GM12878 (cell line): ENCODE measurements around the gene C1GALT1. TPM values are rescaled to one million over a fixed set of nuclear protein-coding genes. Genes with fewer than 3 reads are reported as not detected.

Source experiments
- ATAC-seq: fragments of 200-7000 bp; cut with Tn5 transposase; 3 replicates; pipeline ENCODE4 v1.9.1; 2020; ENCODE audit warnings: mild to moderate bottlenecking, moderate library complexity
- BruUV-seq: library from RNA; stranded (reverse); fragments of 400-500 nt; replicated peaks from 2 replicates; lab custom pipeline; 2021; lab: Mats Ljungman, UMichigan
- CTCF ChIA-PET: fragments of 300-600 bp; sonication (Branson Sonifier 250); formaldehyde crosslinking; extraction: SDS; loops from one replicate; lab custom pipeline; 2021; ENCODE audit warnings: inconsistent platforms; lab: Yijun Ruan, JAX
- POLR2A ChIA-PET: fragments of 350-600 bp; formaldehyde crosslinking; extraction: SDS; loops from one replicate; lab custom pipeline; 2021; ENCODE audit warnings: inconsistent platforms; lab: Charles Lee
- RAD21 ChIA-PET: fragments of 300-600 bp; sonication (Branson Sonifier 250); formaldehyde crosslinking; loops from one replicate; lab custom pipeline; 2023; ENCODE audit warnings: antibody characterized with exemption; ENCODE audit not compliant: unreplicated experiment; lab: Charles Lee
- SMC1A ChIA-PET: fragments of 300-600 bp; sonication (Branson Sonifier 250); formaldehyde crosslinking; loops from one replicate; lab custom pipeline; 2023; ENCODE audit not compliant: unreplicated experiment, uncharacterized antibody; lab: Charles Lee
- DNase-seq: peaks from one replicate; pipeline ENCODE4 v3.0.0-alpha.2; 2011; ENCODE audit warnings: low read depth, low spot score
- FAIRE-seq: peaks from 3 replicates; lab custom pipeline; 2011; peaks lifted over from hg19 to GRCh38; lab: Jason Lieb, UNC
- H2AFZ ChIP-seq: 2 replicates; pipeline ENCODE4 v1.6.0; 2011; ENCODE audit warnings: low read depth, low read length, control low read depth; ENCODE audit not compliant: control insufficient read depth
- H3K27ac ChIP-seq: 2 replicates; pipeline ENCODE4 v1.5.1; 2011; ENCODE audit warnings: control low read depth; ENCODE audit not compliant: control insufficient read depth, insufficient read depth
- H3K27me3 ChIP-seq, 2 experiments: replicated peaks in 1 of 2; 2 replicates each; pipeline versions ENCODE4 v1.6.0 to v1.6.1; 2011; ENCODE audit warnings: low read length in 1 of 2; ENCODE audit not compliant: control insufficient read depth in 2 of 2, insufficient read depth in 2 of 2
- H3K36me3 ChIP-seq, 2 experiments: 2 replicates each; pipeline ENCODE4 v1.5.1; 2011; ENCODE audit warnings: low read length in 1 of 2; ENCODE audit not compliant: control insufficient read depth in 2 of 2, insufficient read depth in 2 of 2
- H3K4me1 ChIP-seq: 2 replicates; pipeline ENCODE4 v1.6.1; 2011; ENCODE audit warnings: mild to moderate bottlenecking, low read length, moderate library complexity, mixed read lengths; ENCODE audit not compliant: control insufficient read depth, insufficient read depth
- H3K4me2 ChIP-seq: 2 replicates; pipeline ENCODE4 v1.6.0; 2011; ENCODE audit warnings: control low read depth; ENCODE audit not compliant: control insufficient read depth, insufficient read depth
- H3K4me3 ChIP-seq: fragments of 200-600 bp; sonication (generic); 2 replicates; pipeline ENCODE4 v1.5.1; 2016
- H3K79me2 ChIP-seq: 2 replicates; pipeline ENCODE4 v1.6.0; 2011; ENCODE audit warnings: low read length; ENCODE audit not compliant: control insufficient read depth, insufficient read depth
- H3K9ac ChIP-seq: 2 replicates; pipeline ENCODE4 v1.8.0; 2011; ENCODE audit warnings: low read length, control low read depth, mixed read lengths; ENCODE audit not compliant: control insufficient read depth, insufficient read depth
- H3K9me3 ChIP-seq: replicated peaks from 3 replicates; pipeline ENCODE4 v1.5.1; 2011; ENCODE audit warnings: mild to moderate bottlenecking, low read length; ENCODE audit not compliant: control insufficient read depth, insufficient read depth
- H4K20me1 ChIP-seq: 2 replicates; pipeline ENCODE4 v1.6.0; 2011; ENCODE audit not compliant: control insufficient read depth, insufficient read depth
- BCL11A ChIP-seq: IDR thresholded peaks from 2 replicates; pipeline ENCODE4 v1.6.1; 2011; ENCODE audit warnings: low read depth, low read length
- BMI1 ChIP-seq: fragments of 450-650 bp; IDR thresholded peaks from 2 replicates; pipeline ENCODE4 v1.6.1; 2016; ENCODE audit warnings: mild to moderate bottlenecking, moderate library complexity, borderline replicate concordance
- BRCA1 ChIP-seq: IDR thresholded peaks from 2 replicates; pipeline ENCODE4 v1.6.1; 2011; ENCODE audit warnings: low read depth, low read length, improper control_type of control experiment
- EED ChIP-seq: sonication (generic); IDR thresholded peaks from 2 replicates; pipeline ENCODE4 v1.6.1; 2016; ENCODE audit warnings: antibody characterized with exemption, low read depth
- EP300 ChIP-seq, 2 experiments: fragments of 150-350 bp in 1 of 2; IDR thresholded peaks; 2 replicates each; pipeline ENCODE4 v1.6.1; 2011 to 2012; ENCODE audit warnings: low read depth in 2 of 2, low read length in 2 of 2, borderline replicate concordance in 1 of 2, improper control_type of control experiment in 1 of 2, inconsistent platforms in 1 of 2; ENCODE audit not compliant: control insufficient read depth in 1 of 2
- HSF1 ChIP-seq: fragments of 150-350 bp; IDR thresholded peaks from 2 replicates; pipeline ENCODE4 v1.6.1; 2014; ENCODE audit warnings: mild to moderate bottlenecking, low read depth, low read length
- IRF4 ChIP-seq: IDR thresholded peaks from 2 replicates; pipeline ENCODE4 v1.6.1; 2011; ENCODE audit warnings: low read depth, low read length
- NFXL1 ChIP-seq: fragments of 450-650 bp; IDR thresholded peaks from 2 replicates; pipeline ENCODE4 v1.6.1; 2017; ENCODE audit warnings: antibody characterized with exemption, mild to moderate bottlenecking, borderline replicate concordance
- PAX5 ChIP-seq: IDR thresholded peaks from 2 replicates; pipeline ENCODE4 v1.6.1; 2011; ENCODE audit warnings: low read depth, low read length, borderline replicate concordance
- PML ChIP-seq: IDR thresholded peaks from 2 replicates; pipeline ENCODE4 v1.6.1; 2012; ENCODE audit warnings: low read length, inconsistent platforms
- POLR2AphosphoS5 ChIP-seq: IDR thresholded peaks from 2 replicates; pipeline ENCODE4 v1.6.1; 2011; ENCODE audit warnings: mild to moderate bottlenecking, low read length, inconsistent platforms
- RBBP5 ChIP-seq: fragments of 200-600 bp; sonication (generic); conservative IDR thresholded peaks from 2 replicates; pipeline ENCODE4 v1.6.1; 2016
- SPI1 ChIP-seq: IDR thresholded peaks from 2 replicates; pipeline ENCODE4 v1.6.1; 2011; ENCODE audit warnings: low read depth, mild to moderate bottlenecking, low read length, moderate library complexity, borderline replicate concordance; ENCODE audit not compliant: insufficient read depth
- TCF12 ChIP-seq: IDR thresholded peaks from 2 replicates; pipeline ENCODE4 v1.6.1; 2011; ENCODE audit warnings: low read depth, mild to moderate bottlenecking, low read length
- ZBTB33 ChIP-seq: fragments of 450-650 bp; IDR thresholded peaks from 2 replicates; pipeline ENCODE4 v1.6.1; 2017; ENCODE audit warnings: mild to moderate bottlenecking
- ZNF207 ChIP-seq: fragments of 450-650 bp; IDR thresholded peaks from 2 replicates; pipeline ENCODE4 v1.6.1; 2014; ENCODE audit warnings: antibody characterized with exemption, mild to moderate bottlenecking, borderline replicate concordance
- ZSCAN29 ChIP-seq: fragments of 450-650 bp; IDR thresholded peaks from 2 replicates; pipeline ENCODE4 v1.6.1; 2017; ENCODE audit warnings: mild to moderate bottlenecking, moderate library complexity
- WGBS: methylation state at CpG from one replicate; pipeline ENCODE4 v1.1.6; 2016; ENCODE audit warnings: low lambda C conversion rate; ENCODE audit not compliant: insufficient replicate concordance, insufficient coverage; ENCODE audit errors: missing lambda C conversion rate; 5-methylcytosine and 5-hydroxymethylcytosine counted together
- in situ Hi-C: fragments of 300-500 bp; cut with MboI; formaldehyde crosslinking; loops from 9 replicates; pipeline ENCODE4 v1.14.3; 2018; ENCODE audit warnings: mixed read lengths
- intact Hi-C: fragments of 100-400 bp; cut with micrococcal nuclease; formaldehyde crosslinking; loops from one replicate; pipeline ENCODE4 v1.14.2; 2022; ENCODE audit not compliant: unreplicated experiment
- polyA plus RNA-seq, 11 experiments: library from polyadenylated mRNA; depleted of rRNA in 4 of 11; unstranded in 6 of 11; stranded (reverse) in 5 of 11; fragments of >200 nt; fragmentation: Nextera tagmentation in 4 of 11; fragmentation: Illumina TruSeq in 1 of 11; extraction: Ambion mirVana in 4 of 11; extraction: Trizol in 1 of 11; gene quantifications; 1 replicate in 1 of 11; 2 replicates in 10 of 11; pipeline versions ENCODE4 v1.2.1 to v1.2.3, GENCODE V29; 2011 to 2016; ENCODE audit warnings: inconsistent platforms in 2 of 11, missing spikeins in 2 of 11, low read depth in 1 of 11
- total RNA-seq, 4 experiments: library from RNA; depleted of rRNA in 3 of 4; stranded (reverse); fragments of >200 nt in 3 of 4; fragmentation: Illumina TruSeq in 1 of 4; extraction: Trizol in 1 of 4; gene quantifications; 2 replicates each; pipeline versions ENCODE4 v1.2.1 to v1.2.3, GENCODE V29; 2013 to 2021
- TF ChIP-seq, protein P1 (sequence below): fragments of 450-650 bp; IDR thresholded peaks from 2 replicates; pipeline ENCODE4 v1.6.1; 2016; ENCODE audit warnings: mild to moderate bottlenecking

The C1GALT1 gene
- total and polyA plus RNA-seq, 10 of the 15 experiments (the other 5 are each of a cell fraction or from before 2014, with no cell fraction given), result 1.6 to 25.0 (median 8.5) TPM

DNA sequence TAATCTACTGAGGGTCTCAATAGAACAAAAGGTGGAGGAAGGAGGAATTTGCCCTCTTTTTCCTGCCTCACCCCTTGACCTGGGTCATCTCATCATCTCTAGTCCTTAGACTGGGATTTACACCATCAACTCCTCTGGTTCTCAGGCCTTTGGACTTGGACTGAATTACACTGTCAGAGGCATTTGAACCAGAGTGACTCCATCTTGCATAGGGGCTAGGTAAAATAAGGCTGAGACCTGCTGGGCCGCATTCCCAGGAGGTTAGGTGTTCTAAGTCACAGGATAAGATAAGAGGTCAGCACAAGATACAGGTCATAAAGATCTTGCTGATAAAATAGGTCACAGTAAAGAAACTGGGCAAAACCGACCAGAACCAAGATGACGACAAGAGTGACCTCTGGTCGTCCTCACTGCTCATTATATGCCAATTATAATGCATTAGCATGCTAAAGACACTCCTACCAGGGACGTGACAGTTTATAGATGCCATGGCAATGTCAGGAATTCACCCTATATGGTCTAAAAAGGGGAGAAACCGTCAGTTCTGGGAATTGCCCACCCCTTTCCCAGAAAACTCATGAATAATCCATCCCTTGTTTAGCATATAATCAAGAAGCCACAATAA is 84.0 kb downstream of the C1GALT1 start (continued):
- no peak for TF ChIP-seq ZBTB33
- TF ChIP-seq, protein P1, sequence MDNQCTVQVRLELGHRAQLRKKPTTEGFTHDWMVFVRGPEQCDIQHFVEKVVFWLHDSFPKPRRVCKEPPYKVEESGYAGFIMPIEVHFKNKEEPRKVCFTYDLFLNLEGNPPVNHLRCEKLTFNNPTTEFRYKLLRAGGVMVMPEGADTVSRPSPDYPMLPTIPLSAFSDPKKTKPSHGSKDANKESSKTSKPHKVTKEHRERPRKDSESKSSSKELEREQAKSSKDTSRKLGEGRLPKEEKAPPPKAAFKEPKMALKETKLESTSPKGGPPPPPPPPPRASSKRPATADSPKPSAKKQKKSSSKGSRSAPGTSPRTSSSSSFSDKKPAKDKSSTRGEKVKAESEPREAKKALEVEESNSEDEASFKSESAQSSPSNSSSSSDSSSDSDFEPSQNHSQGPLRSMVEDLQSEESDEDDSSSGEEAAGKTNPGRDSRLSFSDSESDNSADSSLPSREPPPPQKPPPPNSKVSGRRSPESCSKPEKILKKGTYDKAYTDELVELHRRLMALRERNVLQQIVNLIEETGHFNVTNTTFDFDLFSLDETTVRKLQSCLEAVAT, result no peak

- H3K4me1 ChIP-seq, result no peaks in the 10 kb centered on the region
- DNase-seq (no peak), FAIRE-seq (no peak), ATAC-seq (no peak)
- no peak overlapping the region for H3K4me2 ChIP-seq
- intact Hi-C loops (no loop called here), in situ Hi-C loops (no loop called here)
- WGBS, result 70% methylated on average over 10 of the region's 10 CpGs
- H3K4me3 ChIP-seq, result no peak overlapping the region
- no peaks in the 10 kb centered on the region for H3K27me3 ChIP-seq
- BruUV-seq, result no TSS peak
- POLR2A ChIA-PET, result no interaction called here
- H4K20me1 ChIP-seq, result no peaks in the 10 kb centered on the region
- H3K9ac ChIP-seq, result no peak overlapping the region
- no peak overlapping the region for H3K27ac ChIP-seq
- no peaks in the 10 kb centered on the region for H3K79me2 ChIP-seq
- RAD21 ChIA-PET, result no interaction called here
- CTCF ChIA-PET, result interaction anchor here (0.7 kb wide), 1 partner anchor 157 kb away, joined by 3 read pairs; no protein-coding TSS in a partner anchor
- no peaks in the 10 kb centered on the region for H3K9me3 ChIP-seq
- SMC1A ChIA-PET, result interaction anchor here (0.7 to 2.0 kb wide), 2 partner anchors 9 to 15 kb away, joined by 3 to 5 read pairs; no protein-coding TSS in a partner anchor
- no peak overlapping the region for H2AFZ ChIP-seq
- H3K36me3 ChIP-seq, result no peaks in the 10 kb centered on the region
- TF ChIP-seq HSF1 (no peak), PAX5 (no peak), TCF12 (no peak), ZSCAN29 (no peak), PML (no peak), EP300 (IDR thresholded peaks at IDR 0.05; ENCODE audit: borderline replicate concordance in 1 of 2, control insufficient read depth in 1 of 2, low read depth in 2 of 2, low read length in 2 of 2) (no peak), NFXL1 (no peak), POLR2AphosphoS5 (no peak), BMI1 (no peak), SPI1 (no peak), BCL11A (no peak), BRCA1 (no peak), IRF4 (no peak), RBBP5 (no peak), EED (no peak), ZNF207 (no peak)
Observed at GRCh38 chr7:7271094-7271874, 88.9 kb downstream of the C1GALT1 start.
